H9 (cell line): ENCODE results near the gene TENT5A. TPM values are rescaled to one million over a fixed set of nuclear protein-coding genes. Genes with fewer than 3 reads are reported as not detected.

ENCODE experiments used
- DNase-seq: peaks from one replicate; pipeline ENCODE4 v3.0.0-alpha.2; 2017
- H2AFZ ChIP-seq: one replicate; pipeline ENCODE4 v1.6.1; 2013; ENCODE audit warnings: mild to moderate bottlenecking, low read length, control low read depth, moderate library complexity
- H2AK5ac ChIP-seq: 2 replicates; pipeline ENCODE4 v1.6.1; 2013; ENCODE audit warnings: low read length, control low read depth, mixed read lengths; ENCODE audit not compliant: insufficient read length
- H2BK120ac ChIP-seq: one replicate; pipeline ENCODE4 v1.6.1; 2013; ENCODE audit warnings: low read depth, mild to moderate bottlenecking, low read length, control low read depth, inconsistent platforms; ENCODE audit not compliant: poor library complexity, severe bottlenecking
- H2BK12ac ChIP-seq: 2 replicates; pipeline ENCODE4 v1.6.1; 2013; ENCODE audit warnings: low read length, control low read depth, mixed read lengths, low read depth; ENCODE audit not compliant: insufficient read length
- H2BK15ac ChIP-seq: 2 replicates; pipeline ENCODE4 v1.6.1; 2013; ENCODE audit warnings: low read depth, low read length, control low read depth
- H2BK20ac ChIP-seq: one replicate; pipeline ENCODE4 v1.6.1; 2013; ENCODE audit warnings: low read depth, mild to moderate bottlenecking, low read length, control low read depth, inconsistent platforms; ENCODE audit not compliant: poor library complexity, severe bottlenecking
- H2BK5ac ChIP-seq: 2 replicates; pipeline ENCODE4 v1.6.1; 2013; ENCODE audit warnings: low read length, control low read depth, mixed read lengths; ENCODE audit not compliant: insufficient read length
- H3K14ac ChIP-seq: 2 replicates; pipeline ENCODE4 v1.6.1; 2013; ENCODE audit warnings: low read length, control low read depth; ENCODE audit not compliant: insufficient read depth
- H3K18ac ChIP-seq: 2 replicates; pipeline ENCODE4 v1.6.1; 2013; ENCODE audit warnings: low read depth, mild to moderate bottlenecking, mixed read lengths, low read length, control low read depth; ENCODE audit not compliant: insufficient read length
- H3K23ac ChIP-seq: 2 replicates; pipeline ENCODE4 v1.6.1; 2013; ENCODE audit warnings: low read length, control low read depth, mixed read lengths, low read depth; ENCODE audit not compliant: insufficient read length
- H3K23me2 ChIP-seq: 2 replicates; pipeline ENCODE4 v1.6.1; 2013; ENCODE audit warnings: low read depth, mild to moderate bottlenecking, mixed read lengths, low read length, control low read depth; ENCODE audit not compliant: insufficient read length, poor library complexity, severe bottlenecking
- H3K27ac ChIP-seq: 2 replicates; pipeline ENCODE4 v1.5.1; 2013; ENCODE audit warnings: low read length, control low read depth, mixed read lengths, low read depth; ENCODE audit not compliant: insufficient read length
- H3K27me3 ChIP-seq: 2 replicates; pipeline ENCODE4 v1.6.1; 2013; ENCODE audit warnings: low read length, control low read depth, inconsistent platforms; ENCODE audit not compliant: insufficient read depth
- H3K4ac ChIP-seq: 2 replicates; pipeline ENCODE4 v1.6.1; 2013; ENCODE audit warnings: low read depth, mild to moderate bottlenecking, control low read depth, inconsistent platforms, low read length, moderate library complexity
- H3K4me1 ChIP-seq: 2 replicates; pipeline ENCODE4 v1.6.1; 2013; ENCODE audit warnings: low read length, control low read depth, inconsistent platforms; ENCODE audit not compliant: insufficient read depth
- H3K4me2 ChIP-seq: 2 replicates; pipeline ENCODE4 v1.6.1; 2013; ENCODE audit warnings: low read length, control low read depth, mixed read lengths; ENCODE audit not compliant: insufficient read length, insufficient read depth
- H3K56ac ChIP-seq: 2 replicates; pipeline ENCODE4 v1.6.1; 2013; ENCODE audit warnings: low read depth, mild to moderate bottlenecking, mixed read lengths, low read length, control low read depth; ENCODE audit not compliant: insufficient read length
- H3K79me1 ChIP-seq: 2 replicates; pipeline ENCODE4 v1.6.1; 2013; ENCODE audit warnings: low read depth, mild to moderate bottlenecking, moderate library complexity, low read length, control low read depth, inconsistent platforms; ENCODE audit not compliant: insufficient read depth, poor library complexity, severe bottlenecking
- H3K79me2 ChIP-seq: 2 replicates; pipeline ENCODE4 v1.6.1; 2013; ENCODE audit warnings: low read length, control low read depth, inconsistent platforms; ENCODE audit not compliant: insufficient read depth
- H3K9ac ChIP-seq: 2 replicates; pipeline ENCODE4 v1.6.1; 2013; ENCODE audit warnings: low read length, control low read depth, mixed read lengths; ENCODE audit not compliant: insufficient read length; ENCODE audit errors: extremely low read depth
- H3K9me3 ChIP-seq: one replicate; pipeline ENCODE4 v1.6.1; 2013; ENCODE audit warnings: low read depth, low read length, inconsistent platforms; ENCODE audit not compliant: control insufficient read depth
- H3T11ph ChIP-seq: one replicate; pipeline ENCODE4 v1.6.1; 2013; ENCODE audit warnings: mild to moderate bottlenecking, low read length, control low read depth, inconsistent platforms
- H4K20me1 ChIP-seq: one replicate; pipeline ENCODE4 v1.6.1; 2013; ENCODE audit not compliant: control insufficient read depth, insufficient read length, insufficient read depth
- H4K5ac ChIP-seq: 2 replicates; pipeline ENCODE4 v1.6.1; 2013; ENCODE audit warnings: low read depth, mild to moderate bottlenecking, mixed read lengths, low read length, control low read depth; ENCODE audit not compliant: insufficient read length
- H4K8ac ChIP-seq: replicated peaks from 2 replicates; pipeline ENCODE4 v1.6.1; 2013; ENCODE audit warnings: low read length, control low read depth, mixed read lengths, low read depth; ENCODE audit not compliant: insufficient read length
- H4K91ac ChIP-seq: 2 replicates; pipeline ENCODE4 v1.6.1; 2013; ENCODE audit warnings: low read depth, mild to moderate bottlenecking, moderate library complexity, mixed read lengths, low read length, control low read depth; ENCODE audit not compliant: insufficient read length
- H3K27ac Mint-ChIP-seq, 3 experiments: 2 replicates in 2 of 3; 3 replicates in 1 of 3; pipeline ENCODE4 v1.8.0; 2020 to 2021; ENCODE audit warnings: mixed read lengths in 3 of 3, mild to moderate bottlenecking in 1 of 3, moderate library complexity in 1 of 3
- H3K27me3 Mint-ChIP-seq: 2 replicates; pipeline ENCODE4 v1.8.0; 2021; ENCODE audit warnings: low read depth, mild to moderate bottlenecking, moderate library complexity, mixed read lengths
- H3K36me3 Mint-ChIP-seq, 3 experiments: 2 replicates in 2 of 3; 3 replicates in 1 of 3; pipeline ENCODE4 v1.8.0; 2020 to 2021; ENCODE audit warnings: low read depth in 3 of 3, mixed read lengths in 3 of 3; ENCODE audit not compliant: insufficient read depth in 1 of 3
- H3K4me1 Mint-ChIP-seq, 2 experiments: 2 replicates each; pipeline ENCODE4 v1.8.0; 2020; ENCODE audit warnings: mixed read lengths in 2 of 2
- H3K4me3 Mint-ChIP-seq, 2 experiments: 2 replicates in 1 of 2; 3 replicates in 1 of 2; pipeline ENCODE4 v1.8.0; 2020 to 2021; ENCODE audit warnings: mild to moderate bottlenecking in 2 of 2, mixed read lengths in 2 of 2, moderate library complexity in 1 of 2
- H3K9me3 Mint-ChIP-seq, 2 experiments: 2 replicates in 1 of 2; 3 replicates in 1 of 2; pipeline ENCODE4 v1.8.0; 2020; ENCODE audit warnings: mild to moderate bottlenecking in 2 of 2, mixed read lengths in 2 of 2, moderate library complexity in 1 of 2
- WGBS: extraction: QIAGEN DNeasy Blood & Tissue Kit; methylation state at CpG from one replicate; pipeline ENCODE4 v1.1.7; 2013; ENCODE audit warnings: missing lambda C conversion rate, low lambda C conversion rate, mixed read lengths; ENCODE audit not compliant: insufficient read length; ENCODE audit errors: extremely low coverage; 5-methylcytosine and 5-hydroxymethylcytosine counted together
- total RNA-seq: library from RNA; stranded (reverse); gene quantifications from 2 replicates; pipeline ENCODE4 v1.2.1, GENCODE V29; 2021
- TF ChIP-seq, protein P1 (sequence below): fragments of 200-600 bp; sonication (generic); conservative IDR thresholded peaks from 3 replicates; pipeline ENCODE4 v1.8.0; 2021; ENCODE audit warnings: antibody characterized with exemption, mild to moderate bottlenecking

The TENT5A gene
- total RNA-seq, 1 experiment from 2014 or later: 1.4 TPM

DNA sequence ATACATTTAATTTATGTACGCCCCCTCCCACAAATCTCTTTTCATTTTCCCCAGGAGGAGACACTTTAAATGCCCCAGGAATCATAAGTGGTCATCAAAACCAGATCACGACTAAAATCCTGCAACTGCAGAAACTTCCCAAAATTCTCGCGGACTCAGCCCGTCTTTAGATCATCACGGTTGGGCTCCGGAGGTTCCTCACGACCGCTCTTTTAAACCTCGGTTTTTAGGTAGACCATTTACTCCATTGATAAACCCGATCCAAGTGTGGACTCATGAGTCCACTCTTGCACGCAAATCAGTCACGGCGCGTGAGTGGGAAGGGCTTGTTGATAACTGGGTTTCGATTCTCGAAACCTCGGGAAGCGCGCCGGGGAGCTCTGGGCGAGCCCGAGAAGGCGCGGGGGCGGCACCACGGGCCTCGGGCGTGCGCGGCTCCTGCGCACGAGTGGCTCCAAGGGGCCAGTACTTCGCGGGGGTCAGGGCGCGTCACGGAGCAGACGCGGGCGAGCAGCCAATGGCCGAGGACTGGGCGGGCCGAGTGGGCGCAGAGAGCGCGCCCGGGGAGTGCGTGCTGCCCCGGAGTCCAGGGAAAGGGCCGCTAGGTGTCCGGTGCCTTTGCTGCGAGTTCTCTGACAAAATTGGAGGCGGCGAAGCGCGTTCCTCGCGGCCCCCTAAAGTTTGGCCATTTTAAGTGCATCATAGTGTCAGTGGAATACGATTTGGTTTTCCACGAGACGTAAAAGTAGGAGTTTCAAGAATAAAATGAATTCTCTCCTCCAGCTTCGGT lies 635 bp upstream of the TENT5A start:
- Histone ChIP-seq H3K23ac (no peak overlapping the region), H3K18ac (no peak overlapping the region), H3T11ph (no peak overlapping the region), H3K4me2 (peak overlapping the region; percentile 70), H2BK5ac (no peak overlapping the region), H3K9ac (no peak overlapping the region), H3K9me3 (no peaks in the 10 kb centered on the region), H2BK12ac (no peak overlapping the region), H4K91ac (no peak overlapping the region), H4K8ac (no peak overlapping the region), H4K5ac (no peak overlapping the region), H3K27ac (no peak overlapping the region), H3K27me3 (peaks cover 7% of the 10 kb centered on the region; the same call in 1 of the 2 replicates), H2BK15ac (no peak overlapping the region), H3K4me1 (no peaks in the 10 kb centered on the region), H4K20me1 (no peaks in the 10 kb centered on the region), H3K14ac (no peak overlapping the region), H2AFZ (no peak overlapping the region), H3K79me2 (no peaks in the 10 kb centered on the region), H2BK120ac (no peak overlapping the region), H3K79me1 (no peaks in the 10 kb centered on the region), H3K4ac (no peak overlapping the region), H2BK20ac (no peak overlapping the region), H3K23me2 (peaks cover 12% of the 10 kb centered on the region), H3K56ac (no peak overlapping the region), H2AK5ac (no peak overlapping the region)
- Mint-ChIP-seq H3K9me3 (peaks cover 0 to 2% of the 10 kb centered on the region in 2 experiments; a peak in 1 of 5 replicates), H3K4me3 (peak overlapping the region; percentile 90 to 91), H3K27ac (peak overlapping the region in 2 of 3 experiments; percentile 35 to 81; a peak in 3 of 7 replicates), H3K27me3 (peaks cover 43% of the 10 kb centered on the region), H3K4me1 (peaks cover 29 to 30% of the 10 kb centered on the region in 2 experiments), H3K36me3 (peaks cover 0 to 3% (median 0%) of the 10 kb centered on the region in 3 experiments; a peak in 2 of 7 replicates)
- TF ChIP-seq, protein P1, sequence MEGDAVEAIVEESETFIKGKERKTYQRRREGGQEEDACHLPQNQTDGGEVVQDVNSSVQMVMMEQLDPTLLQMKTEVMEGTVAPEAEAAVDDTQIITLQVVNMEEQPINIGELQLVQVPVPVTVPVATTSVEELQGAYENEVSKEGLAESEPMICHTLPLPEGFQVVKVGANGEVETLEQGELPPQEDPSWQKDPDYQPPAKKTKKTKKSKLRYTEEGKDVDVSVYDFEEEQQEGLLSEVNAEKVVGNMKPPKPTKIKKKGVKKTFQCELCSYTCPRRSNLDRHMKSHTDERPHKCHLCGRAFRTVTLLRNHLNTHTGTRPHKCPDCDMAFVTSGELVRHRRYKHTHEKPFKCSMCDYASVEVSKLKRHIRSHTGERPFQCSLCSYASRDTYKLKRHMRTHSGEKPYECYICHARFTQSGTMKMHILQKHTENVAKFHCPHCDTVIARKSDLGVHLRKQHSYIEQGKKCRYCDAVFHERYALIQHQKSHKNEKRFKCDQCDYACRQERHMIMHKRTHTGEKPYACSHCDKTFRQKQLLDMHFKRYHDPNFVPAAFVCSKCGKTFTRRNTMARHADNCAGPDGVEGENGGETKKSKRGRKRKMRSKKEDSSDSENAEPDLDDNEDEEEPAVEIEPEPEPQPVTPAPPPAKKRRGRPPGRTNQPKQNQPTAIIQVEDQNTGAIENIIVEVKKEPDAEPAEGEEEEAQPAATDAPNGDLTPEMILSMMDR: no peak
- peak; percentile 76 for DNase-seq
- WGBS: no CpG with 5 or more reads among the region's 63 CpGs
